AG04449 (cell line): Measurements from ENCODE around the gene TLN1.

Source experiments
- CTCF ChIA-PET: fragments of 350-600 bp; formaldehyde crosslinking; extraction: SDS; loops from one replicate; lab custom pipeline; 2021; ENCODE audit warnings: antibody characterized with exemption; lab: Yijun Ruan, JAX
- POLR2A ChIA-PET: fragments of 400-600, 350-600 bp; formaldehyde crosslinking; extraction: SDS; loops from one replicate; lab custom pipeline; 2020; ENCODE audit warnings: antibody characterized with exemption, inconsistent platforms; lab: Yijun Ruan, JAX
- DNase-seq: peaks from one replicate; pipeline ENCODE4 v3.0.0-alpha.2; 2010; ENCODE audit warnings: low read depth, low spot score
- H3K4me3 ChIP-seq: 2 replicates; pipeline ENCODE4 v1.5.1; 2011; ENCODE audit warnings: low read depth, mild to moderate bottlenecking, control low read depth, low read length
- CTCF ChIP-seq: IDR thresholded peaks from one replicate; pipeline ENCODE4 v1.5.1; 2011; ENCODE audit warnings: mild to moderate bottlenecking, moderate library complexity, low read length, control low read depth, inconsistent platforms; ENCODE audit not compliant: insufficient read depth; ENCODE audit errors: missing control alignments

Gene TLN1

GRCh38 chr9:35767458-35767857, 35.5 kb upstream of the TLN1 start:
- POLR2A ChIA-PET, result no interaction called here
- TF ChIP-seq CTCF, result no peak
- CTCF ChIA-PET, result no interaction called here
- no peak overlapping the region for H3K4me3 ChIP-seq
- no peak for DNase-seq

- ChIA-PET POLR2A (no interaction called here), CTCF (no interaction called here)
- no peak for TF ChIP-seq CTCF
- no peak for DNase-seq
- H3K4me3 ChIP-seq, result no peak overlapping the region
These were observed 35.0 kb upstream of the TLN1 start for GRCh38 chr9:35766997-35767396.

- ChIA-PET CTCF (interaction anchor here (1.8 kb wide), 1 partner anchor 26 kb away, joined by 6 read pairs; no protein-coding TSS in a partner anchor), POLR2A (interaction anchor here (0.5 kb wide), 1 partner anchor 484 kb away, joined by 4 read pairs; no protein-coding TSS in a partner anchor)
- no peak overlapping the region for H3K4me3 ChIP-seq
- TF ChIP-seq CTCF, result no peak
- DNase-seq, result no peak
These were observed 31.8 kb upstream of the TLN1 start for GRCh38 chr9:35763803-35764202.

- ChIA-PET POLR2A (no interaction called here), CTCF (interaction anchor here (0.7 to 1.1 kb wide), 4 partner anchors 13 to 116 kb away, joined by 3 to 4 read pairs (median 3); no protein-coding TSS in a partner anchor)
- no peak overlapping the region for H3K4me3 ChIP-seq
- no peak for DNase-seq
- TF ChIP-seq CTCF, result no peak
These were observed 31.2 kb upstream of the TLN1 start for GRCh38 chr9:35763181-35763580.

GRCh38 chr9:35760651-35761050, 28.7 kb upstream of the TLN1 start:
- peak; percentile 24 for DNase-seq
- ChIA-PET CTCF (interaction anchor here (0.9 to 2.3 kb wide), 10 partner anchors 13 to 121 kb away, joined by 3 to 12 read pairs (median 3); partner anchors contain the start of gene HINT2), POLR2A (no interaction called here)
- H3K4me3 ChIP-seq, result no peak overlapping the region
- TF ChIP-seq CTCF, result no peak

GRCh38 chr9:35759795-35760194, 27.8 kb upstream of the TLN1 start:
- POLR2A ChIA-PET, result no interaction called here
- H3K4me3 ChIP-seq, result no peak overlapping the region
- DNase-seq, result no peak
- no peak for TF ChIP-seq CTCF
- CTCF ChIA-PET, result interaction anchor here (0.9 to 2.3 kb wide), 7 partner anchors 12 to 122 kb away, joined by 3 to 12 read pairs (median 3); partner anchors contain the start of gene HINT2
